HG03097 (cell line): ENCODE results near the gene KISS1.

ENCODE experiments used
- ATAC-seq: cut with Tn5 transposase; IDR thresholded peaks from one replicate; pipeline ENCODE4 v1.9.1; 2021; ENCODE audit not compliant: unreplicated experiment, low FRiP score

Gene KISS1

DNA sequence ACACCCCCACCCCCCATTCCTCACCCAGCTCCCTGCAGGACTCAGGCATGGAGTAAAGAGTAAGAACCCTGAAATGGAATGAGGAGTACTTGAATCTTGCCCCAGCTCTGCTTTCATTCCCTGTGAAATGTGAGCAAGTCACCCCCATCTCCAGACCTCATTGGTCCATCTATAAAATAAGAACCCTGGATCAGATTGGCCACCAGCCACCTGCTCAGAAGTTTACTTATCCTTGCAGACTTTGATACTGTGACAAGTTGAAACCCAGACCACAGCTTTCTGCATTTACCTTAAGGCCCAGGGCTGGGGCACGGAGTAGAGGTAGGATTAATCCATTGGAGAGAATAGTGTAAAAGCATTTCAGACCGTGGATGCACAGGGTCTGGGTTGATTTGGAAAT is 2.2 kb downstream of the KISS1 start:
- ATAC-seq = no peak

DNA sequence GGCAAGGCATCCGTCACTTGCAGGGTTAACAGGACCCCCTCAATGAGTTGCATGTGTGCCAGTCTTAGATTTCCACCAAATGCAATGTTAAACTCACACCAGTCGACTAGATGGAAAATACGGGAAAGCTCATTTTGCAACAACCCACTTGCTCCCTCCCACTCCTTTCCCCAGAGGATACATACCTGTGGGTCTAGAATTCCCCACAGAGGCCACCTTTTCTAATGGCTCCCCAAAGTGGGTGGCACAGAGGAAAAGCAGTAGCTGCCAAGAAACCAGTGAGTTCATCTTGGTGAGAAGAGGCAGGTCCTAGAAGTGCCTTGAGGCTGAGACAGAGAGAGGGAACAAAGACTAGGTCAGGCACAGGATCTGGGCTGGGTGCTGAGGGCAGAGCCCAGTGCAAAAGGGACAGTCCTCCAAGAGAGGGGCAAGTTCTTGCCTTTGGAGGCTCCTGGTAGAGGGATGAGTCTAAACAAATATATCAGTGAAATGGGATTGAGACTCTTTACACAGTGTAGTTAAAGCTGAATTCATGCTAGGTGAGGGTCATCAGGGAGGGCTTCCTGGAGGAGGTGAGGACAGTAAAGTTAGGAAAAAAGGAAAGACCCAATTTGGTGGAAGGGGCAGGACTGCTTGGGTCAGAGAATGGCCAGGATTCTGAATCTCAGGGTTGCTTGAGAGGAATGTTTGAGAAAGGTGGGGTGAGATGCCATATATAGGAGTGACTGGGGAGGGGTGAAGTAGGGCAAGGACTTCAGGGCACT is 3.5 kb downstream of the KISS1 start:
- ATAC-seq = no peak

DNA sequence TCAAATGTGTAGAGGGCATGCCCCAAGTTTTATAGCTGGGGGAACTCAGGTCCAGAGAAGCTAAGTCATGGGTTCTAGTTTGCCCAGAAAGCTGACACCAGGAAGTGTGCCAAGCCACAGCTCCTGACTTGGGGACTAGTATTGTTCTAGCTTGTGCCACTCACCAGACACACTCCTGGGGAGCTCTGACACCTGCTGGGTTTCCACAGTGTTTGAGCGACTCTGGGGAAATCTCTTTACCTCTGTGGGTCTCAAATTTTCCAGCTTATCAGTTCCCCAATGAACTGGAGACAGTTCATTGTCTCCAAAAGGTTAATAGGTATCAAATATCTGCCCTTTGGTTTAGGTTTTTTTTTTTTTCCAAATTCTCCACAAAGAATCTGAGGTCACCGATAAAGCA is 4.2 kb downstream of the KISS1 start:
- ATAC-seq = no peak

DNA sequence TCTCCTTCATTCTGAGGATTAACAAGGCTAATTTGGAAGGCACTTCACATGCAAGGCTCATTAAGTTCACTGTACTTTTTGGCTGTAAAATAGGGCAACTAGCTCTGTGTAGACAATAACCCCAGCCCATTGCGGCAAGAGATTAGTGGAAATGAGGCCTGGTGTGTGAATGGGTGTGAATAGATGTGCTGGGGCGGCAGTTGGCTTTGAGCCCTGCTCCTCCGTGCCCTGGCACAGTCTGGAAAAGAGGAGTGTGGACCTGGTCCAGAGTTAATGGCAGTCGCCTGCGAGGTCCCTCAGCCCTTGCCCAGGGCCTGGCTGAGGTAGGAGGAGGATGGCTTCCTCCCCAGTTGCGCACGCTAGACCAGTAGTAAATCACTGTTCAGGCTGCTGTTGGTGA is 4.8 kb downstream of the KISS1 start:
- ATAC-seq = no peak

DNA sequence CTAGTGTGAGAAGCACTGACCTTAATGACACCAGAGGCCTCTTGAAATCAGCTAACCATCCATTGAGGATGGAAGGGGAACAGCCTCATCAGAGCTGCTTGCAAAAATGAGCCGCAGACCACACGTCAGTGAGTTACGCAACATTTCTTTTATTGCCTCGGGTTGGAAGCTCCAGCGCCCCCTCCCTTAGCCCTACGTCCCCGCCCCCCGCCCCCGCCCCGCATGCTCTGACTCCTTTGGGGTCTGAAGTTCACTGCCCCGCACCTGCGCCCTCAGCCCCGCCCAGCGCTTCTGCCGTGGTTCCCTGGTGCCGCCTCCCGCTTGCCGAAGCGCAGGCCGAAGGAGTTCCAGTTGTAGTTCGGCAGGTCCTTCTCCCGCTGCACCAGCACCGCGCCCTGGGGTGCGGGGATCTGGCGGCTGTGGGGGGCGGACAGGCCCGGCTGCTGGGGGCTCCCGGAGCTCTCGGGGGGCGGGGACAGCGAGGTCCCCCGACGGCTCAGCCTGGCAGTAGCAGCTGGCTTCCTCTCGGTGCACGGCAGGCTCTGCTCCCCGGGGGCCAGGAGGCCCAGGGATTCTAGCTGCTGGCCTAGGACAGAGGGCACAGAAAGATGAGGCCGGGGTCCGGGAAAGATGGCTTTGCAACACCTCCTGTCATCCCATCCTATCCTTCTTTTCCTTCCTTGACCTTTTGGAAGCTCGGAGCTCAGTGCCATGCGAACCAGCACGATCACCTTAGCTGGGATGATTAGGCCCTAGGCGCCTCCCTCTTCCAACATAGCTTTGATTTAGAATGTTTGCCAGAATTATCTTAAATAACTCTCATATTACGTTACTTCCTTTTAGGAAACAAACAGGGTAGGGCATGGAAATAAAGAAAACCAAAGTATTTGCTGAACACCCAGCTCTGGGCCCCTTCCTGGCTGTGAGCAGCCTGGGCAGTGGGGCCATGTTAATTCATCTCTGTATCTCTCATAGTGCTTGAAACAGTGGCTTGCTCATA is 5.8 kb downstream of the KISS1 start:
- ATAC-seq = no peak

DNA sequence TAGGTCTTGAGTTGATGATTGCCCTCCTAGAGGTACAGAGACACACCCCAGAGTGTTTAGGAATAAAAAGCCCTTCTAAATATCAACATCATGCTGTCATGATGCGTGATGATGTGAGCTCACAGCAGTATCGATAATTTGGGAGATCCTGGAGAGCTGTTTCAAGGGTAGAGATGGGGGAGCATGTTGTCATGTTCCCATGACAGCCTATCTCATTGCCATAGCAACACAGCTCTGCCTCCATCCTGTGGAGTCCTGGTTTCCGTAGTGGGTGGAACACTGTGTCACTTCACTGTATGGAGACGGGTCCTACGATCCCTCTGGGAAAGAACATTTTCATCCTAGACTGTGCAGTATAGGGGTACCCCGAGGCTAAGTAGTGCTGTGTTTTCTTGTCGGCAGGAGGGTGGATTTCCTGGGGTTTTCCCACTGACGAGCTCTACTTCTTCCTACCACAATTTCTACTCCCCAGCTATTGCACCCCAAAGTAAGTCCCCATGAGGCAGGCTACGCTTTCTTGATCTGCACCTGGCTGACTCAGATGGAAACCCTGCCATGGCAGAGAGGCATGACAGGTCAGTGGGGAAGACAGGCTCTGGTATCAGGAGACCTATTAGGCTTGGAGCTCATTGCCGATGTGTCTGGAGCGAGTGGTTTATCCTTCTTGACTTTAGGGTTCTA is 7.2 kb downstream of the KISS1 start:
- ATAC-seq = no peak

DNA sequence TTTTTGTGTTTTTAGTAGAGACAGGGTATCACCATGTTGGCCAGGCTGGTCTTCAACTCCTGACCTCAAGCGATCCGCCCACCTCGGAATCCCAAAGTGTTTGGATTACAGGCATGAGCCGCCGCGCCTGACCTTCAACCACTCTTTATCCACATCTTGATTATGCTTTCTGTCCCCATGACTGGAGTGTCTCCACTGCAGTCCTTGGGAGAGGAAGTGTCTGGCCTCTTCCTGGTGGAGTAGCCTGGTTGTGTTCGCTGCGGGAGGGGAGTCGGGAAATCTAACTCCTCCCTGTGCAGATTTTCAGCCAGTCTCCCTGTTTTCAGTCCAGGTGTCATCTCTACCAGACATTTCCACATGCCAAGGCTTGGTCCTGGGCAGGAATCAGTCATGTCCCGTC is 9.7 kb downstream of the KISS1 start:
- ATAC-seq = no peak

DNA sequence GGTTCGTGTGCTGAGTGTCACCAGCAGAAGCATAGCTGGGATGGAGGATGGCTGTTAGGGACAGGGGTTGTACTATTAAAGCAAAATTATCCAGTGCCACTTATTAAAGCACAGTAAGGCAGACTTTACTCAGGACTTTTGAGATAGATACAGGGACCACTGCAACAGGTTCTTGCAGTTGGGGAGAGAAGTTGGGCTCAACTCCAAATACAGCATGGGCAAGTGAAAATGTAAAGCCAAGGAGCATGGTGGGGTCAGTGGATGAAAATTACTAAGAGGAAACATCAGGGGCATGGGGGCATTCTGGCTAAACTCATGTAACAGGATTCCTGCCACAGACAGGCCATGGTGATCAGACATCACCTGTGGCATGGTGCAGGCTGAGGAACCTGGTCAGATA is 15.2 kb downstream of the KISS1 start:
- ATAC-seq = no peak

DNA sequence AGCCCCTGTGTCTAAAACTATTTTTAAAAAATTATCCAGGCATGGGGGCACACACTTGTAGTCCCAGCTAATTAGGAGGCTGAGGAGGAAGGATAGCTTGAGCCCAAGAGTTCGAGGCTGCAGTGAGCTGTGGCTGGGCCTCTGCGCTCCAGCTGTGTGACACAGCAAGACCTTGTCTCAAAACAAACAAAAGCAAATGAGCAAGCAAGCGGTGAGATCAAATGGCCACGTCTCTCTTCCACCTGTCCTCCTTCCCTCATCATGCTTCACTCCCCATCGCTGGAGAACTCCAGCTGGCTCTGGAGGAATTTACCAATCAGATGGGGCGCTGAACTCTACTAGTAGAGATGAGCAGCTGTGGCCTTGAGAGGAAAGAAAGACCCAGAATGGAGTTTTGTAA is 16.2 kb downstream of the KISS1 start:
- ATAC-seq = no peak

DNA sequence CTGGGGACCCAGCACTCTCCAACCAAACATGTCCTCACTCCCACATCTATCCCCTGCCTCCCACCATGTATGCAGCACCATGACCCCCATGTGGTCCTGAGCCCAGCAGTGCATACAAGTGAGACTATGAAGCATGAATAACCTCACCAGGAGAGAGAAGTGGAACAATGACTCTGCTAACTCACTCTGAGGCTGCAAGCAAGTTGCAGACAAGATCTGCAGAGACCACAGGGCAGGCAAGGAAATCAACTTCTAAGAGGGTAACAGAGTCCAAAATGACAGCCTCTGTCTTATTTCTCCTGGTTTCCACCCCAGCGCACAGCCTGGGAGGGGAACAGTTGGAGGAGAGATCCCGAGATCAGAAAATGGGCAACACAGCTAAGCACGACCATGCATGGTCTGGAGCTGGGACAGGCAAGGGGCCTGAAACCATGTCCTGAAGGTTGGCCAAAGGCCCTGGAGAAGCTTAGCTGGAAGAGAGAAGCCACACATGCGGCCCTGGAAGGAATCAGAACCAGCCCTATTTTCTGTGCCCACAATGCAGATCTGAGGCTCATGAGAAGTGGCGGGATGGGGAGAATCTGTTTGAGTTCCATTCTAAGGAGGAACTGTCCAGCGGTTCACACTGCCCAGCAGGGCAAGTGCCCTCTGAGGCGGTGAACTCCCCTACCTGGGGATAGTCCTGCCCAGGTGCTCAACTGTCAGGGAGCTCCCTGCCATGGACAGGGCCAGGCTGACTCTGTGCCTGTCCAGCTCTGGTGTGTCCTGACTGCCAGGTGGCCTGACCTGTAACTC is 17.6 kb downstream of the KISS1 start:
- no peak for ATAC-seq

DNA sequence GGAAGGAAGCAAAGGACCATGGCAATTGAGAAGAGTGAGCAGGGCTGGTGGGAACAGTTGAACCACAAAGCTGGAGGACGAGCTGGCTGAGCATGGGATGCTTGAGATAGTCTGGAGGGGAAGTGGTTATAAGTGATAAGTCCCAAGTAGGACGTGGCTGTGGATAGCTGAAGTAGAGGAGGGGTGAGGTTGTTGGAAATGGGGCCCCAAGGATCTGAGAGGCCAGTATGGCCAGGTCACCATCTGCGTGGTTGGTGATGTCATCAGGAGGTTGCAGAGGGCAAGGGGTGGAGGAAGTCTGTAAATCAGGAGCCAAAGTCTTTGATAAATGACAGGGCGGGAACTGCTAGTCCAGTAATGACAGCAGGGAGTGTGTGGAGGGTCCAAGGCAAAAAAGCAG is 19.2 kb downstream of the KISS1 start:
- ATAC-seq = no peak

DNA sequence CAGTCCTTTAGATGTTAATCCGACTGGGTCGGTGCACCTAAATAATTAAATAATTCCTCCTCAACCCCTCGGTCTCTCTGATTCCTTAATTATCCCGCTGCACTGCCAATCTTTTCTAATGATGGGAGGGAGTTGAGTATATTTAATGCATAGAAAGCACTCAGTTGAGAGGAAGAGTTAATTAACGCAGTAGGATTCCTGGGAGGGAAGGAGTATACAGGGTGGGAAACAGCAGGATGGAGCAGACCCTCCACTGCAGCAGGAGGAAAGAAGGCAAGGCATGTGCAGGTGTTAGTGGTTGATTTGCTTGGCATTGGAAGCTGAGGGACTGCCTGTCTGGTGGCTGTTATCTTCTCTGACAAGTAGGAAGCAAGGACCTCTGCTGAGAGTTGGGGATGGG is 20.2 kb downstream of the KISS1 start:
- ATAC-seq = no peak

DNA sequence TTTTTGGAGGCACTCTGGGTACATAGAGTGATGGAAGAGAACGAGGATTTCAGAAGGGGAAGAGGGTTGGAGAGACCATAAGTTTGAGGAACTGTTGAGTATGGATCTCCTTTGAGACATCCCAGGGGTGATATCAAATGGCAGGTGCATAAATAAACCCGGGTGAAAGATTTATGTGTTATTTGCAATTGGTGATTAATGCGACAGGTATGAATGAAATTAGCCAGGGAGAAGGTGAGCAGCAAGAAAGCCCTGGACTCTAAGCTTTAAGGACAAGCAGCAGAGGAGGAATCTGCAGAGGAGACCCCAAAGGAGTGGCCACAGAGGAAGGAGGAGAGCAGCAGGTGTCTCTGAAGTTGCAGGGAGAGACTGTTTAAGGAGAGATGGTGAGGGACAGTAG is 21.3 kb downstream of the KISS1 start:
- ATAC-seq = no peak

DNA sequence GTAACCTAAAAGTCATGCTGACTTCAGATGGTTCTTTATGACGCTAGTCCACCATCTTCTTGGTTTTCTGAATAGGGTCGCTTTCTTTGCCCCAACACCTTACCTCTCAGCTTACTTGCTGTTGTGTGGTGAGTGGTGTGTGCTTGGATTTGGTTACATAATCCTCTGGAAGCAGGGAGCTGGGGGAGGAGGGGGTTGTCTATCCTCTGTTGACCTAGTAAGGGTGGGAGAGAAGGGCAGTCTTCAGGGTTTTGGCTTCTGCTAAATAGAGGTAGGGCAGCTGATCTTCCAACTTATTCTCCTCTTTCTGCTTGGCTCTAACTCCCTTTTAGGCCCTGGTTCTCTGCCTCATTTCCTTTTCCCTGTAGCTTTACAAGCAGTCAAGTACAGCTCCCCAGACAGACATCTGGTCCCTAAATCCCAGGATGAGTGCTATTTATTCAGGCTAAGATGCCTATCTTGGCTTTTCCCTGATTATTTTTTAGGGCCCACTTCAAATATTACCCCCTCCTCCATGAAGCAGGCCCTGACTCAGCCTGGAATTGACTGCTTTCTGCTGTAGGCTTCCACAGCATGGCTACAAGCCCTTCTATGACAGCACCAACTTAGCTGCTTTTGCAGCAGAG is 23.8 kb downstream of the KISS1 start:
- ATAC-seq = no peak

DNA sequence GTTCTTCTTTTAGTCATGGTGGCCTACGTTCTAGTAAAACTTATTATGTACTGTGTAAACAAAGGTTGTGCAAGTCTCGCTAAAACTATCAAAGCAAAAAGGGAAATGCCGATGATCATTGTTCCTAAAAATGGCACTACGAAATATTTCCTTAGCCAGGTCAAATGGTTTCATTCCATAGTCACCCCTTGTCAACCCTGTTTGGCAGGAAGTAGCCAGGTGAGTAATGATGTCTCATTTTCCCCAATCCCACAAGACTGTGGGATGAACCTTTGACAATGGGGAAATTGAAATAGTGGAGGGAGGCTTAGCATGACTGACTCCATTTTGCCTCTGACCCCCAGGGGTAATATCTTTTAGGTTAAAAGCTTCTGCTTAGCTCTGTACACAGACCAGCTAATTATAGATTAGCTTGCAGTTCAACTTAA is 24.5 kb downstream of the KISS1 start:
- ATAC-seq = no peak

DNA sequence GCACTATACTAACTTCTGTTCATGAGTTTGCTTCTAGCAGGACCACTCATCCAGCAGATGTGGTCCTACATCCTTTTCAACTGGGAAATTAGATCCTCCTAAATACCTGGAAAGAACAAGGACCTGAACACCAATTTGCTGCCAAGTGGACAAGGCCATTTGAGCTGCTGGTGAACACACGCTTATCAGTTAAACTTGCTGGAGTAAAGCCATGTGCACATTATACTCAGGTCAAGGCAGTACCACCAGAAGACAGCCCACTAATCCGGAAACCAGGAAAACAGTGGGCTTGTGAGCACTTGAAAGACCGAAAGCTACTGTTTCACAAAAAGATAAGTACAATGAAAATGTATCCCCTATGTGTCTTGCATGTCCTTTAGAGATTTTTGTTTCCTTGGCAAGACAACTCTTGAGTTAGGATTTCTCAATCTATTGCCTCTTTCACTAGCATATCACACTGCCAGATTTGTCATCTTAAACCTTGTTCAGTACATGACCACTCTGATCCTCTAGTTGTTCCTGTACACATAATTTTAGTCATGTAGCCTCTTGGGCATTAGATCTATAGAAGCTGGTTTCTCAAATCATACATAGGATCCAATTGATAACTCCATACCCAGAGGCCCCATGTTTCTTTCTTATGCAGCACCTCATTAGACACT is 25.7 kb downstream of the KISS1 start:
- no peak for ATAC-seq

DNA sequence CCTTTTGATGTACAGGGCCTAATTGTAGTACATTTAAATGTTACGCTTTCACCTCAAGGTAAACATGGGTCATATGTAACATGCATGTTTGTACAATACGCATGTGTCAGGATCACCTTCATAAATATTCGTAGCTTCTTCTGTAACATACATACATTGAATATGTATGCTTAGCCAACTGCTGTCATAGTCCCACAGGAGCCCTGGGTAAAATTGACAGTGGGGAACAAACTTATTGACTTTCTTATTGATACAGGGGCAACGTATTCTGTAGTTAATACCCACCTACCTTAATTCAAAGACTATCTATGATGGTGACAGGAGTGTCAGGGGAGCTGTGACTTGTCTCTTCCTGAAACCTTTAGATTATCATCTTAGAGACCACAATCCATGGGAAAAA is 26.4 kb downstream of the KISS1 start:
- no peak for ATAC-seq

DNA sequence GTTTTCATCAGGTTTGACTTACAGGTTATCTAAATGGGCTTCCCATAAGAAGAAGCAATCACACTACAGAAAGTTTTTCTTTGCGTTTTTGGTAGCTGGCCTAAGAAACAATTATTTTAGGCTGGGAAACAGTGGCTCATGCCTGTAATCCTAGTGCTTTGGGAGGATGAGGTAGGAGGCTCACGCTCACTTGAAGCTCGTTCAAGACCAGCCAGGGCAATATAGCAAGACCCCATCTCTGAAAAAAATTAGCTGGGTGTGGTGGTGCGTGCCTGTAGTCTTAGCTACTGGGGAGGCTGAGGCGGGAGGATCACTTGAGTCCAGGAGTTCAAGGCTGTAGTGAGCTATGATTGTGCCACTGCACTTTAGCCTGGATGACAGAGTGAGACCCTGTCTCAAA is 28.6 kb downstream of the KISS1 start:
- no peak for ATAC-seq

DNA sequence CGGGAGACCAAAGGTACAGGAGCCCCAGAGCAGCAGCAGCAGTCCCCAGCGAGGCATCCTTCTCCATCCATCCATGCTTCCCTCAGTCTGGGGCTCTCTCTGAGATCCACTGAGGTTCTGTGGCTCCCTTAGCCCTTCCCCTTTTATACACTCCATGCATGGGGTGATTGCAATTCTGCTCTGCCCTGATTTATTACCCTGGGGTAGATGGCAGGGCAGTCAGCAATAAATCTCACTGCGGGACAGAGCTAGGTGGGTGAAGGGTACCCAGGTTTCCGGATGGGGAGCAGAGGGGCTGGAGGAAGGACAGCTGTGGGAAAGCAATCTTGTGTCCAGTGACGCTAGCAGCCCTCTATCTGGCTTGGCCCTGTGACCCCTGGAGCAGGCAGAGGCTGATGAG is 30.1 kb downstream of the KISS1 start, which contains the start of gene REN:
Gene REN, minus strand, starts transcription at position 119 of the 400 bp plus-strand sequence. Its CDS starts 44 bp downstream, at position 75.
- no peak for ATAC-seq
